HG03575 (cell line): Measurements from ENCODE around the gene TMEM200B.
"Not testable (repeated sequence)": the region's sequence is repeated elsewhere in the genome, so short reads cannot be mapped to it uniquely, and the experiment has no call there.

Experiments
- ATAC-seq: cut with Tn5 transposase; IDR thresholded peaks from one replicate; pipeline ENCODE4 v1.9.1; 2021; ENCODE audit not compliant: unreplicated experiment, insufficient number of reproducible peaks, low FRiP score; ENCODE audit errors: extremely low read depth

TMEM200B gene

GRCh38 chr1:29079916-29080629, 43.6 kb downstream of the TMEM200B start:
- ATAC-seq, result not testable (repeated sequence)

DNA sequence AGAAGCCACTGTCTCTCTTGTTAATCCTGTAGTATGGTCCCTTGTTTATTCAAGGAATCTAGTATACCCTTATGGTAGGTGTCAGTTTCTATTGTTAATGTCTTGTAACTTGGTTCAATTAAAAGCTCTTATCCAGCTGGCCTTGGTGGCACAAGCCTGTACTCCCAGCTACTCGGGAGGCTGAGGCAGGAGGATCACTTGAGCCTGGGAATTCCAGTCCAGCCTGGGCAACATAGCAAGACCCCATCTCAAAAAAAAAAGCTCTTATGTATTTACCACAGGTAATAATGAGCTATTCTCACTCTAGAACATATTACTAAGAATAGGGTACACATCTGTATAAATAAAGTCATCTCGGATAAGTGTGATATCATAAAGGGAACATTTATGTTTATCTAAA, 46.5 kb downstream of the TMEM200B start:
- ATAC-seq, result no peak
